Vagina (tissue), 2 donors: ENCODE measurements around the gene MSI2. TPM values are rescaled to one million over a fixed set of nuclear protein-coding genes. Genes with fewer than 3 reads are reported as not detected.

ENCODE experiments used
- DNase-seq, 2 donors: peaks; one replicate each; pipeline ENCODE4 v3.0.0-alpha.2; 2017; ENCODE audit errors: extremely low spot score in 2 of 2
- H3K27ac ChIP-seq: fragments of 200-600 bp; sonication (generic); one replicate; pipeline ENCODE4 v1.5.1; 2019
- H3K27me3 ChIP-seq: fragments of 200-600 bp; sonication (generic); one replicate; pipeline ENCODE4 v1.5.1; 2019
- H3K36me3 ChIP-seq, 2 donors: fragments of 200-600 bp; sonication (generic); one replicate each; pipeline ENCODE4 v1.5.1; 2017 to 2019
- H3K4me1 ChIP-seq: fragments of 200-600 bp; sonication (generic); one replicate; pipeline ENCODE4 v1.5.1; 2019
- H3K4me3 ChIP-seq, 2 donors: fragments of 200-600 bp; sonication (generic); 1 replicate in 1 of 2; 2 replicates in 1 of 2; pipeline ENCODE4 v1.5.1; 2016 to 2019
- H3K9me3 ChIP-seq: fragments of 200-600 bp; sonication (generic); one replicate; pipeline ENCODE4 v1.5.1; 2019
- POLR2A ChIP-seq, 2 donors: fragments of 450-650 bp; IDR thresholded peaks; one replicate each; pipeline ENCODE4 v1.6.1; 2017; ENCODE audit warnings: antibody characterized with exemption in 2 of 2, mild to moderate bottlenecking in 2 of 2, moderate library complexity in 2 of 2
- POLR2AphosphoS5 ChIP-seq, 2 donors: sonication (generic); formaldehyde crosslinking; IDR thresholded peaks; one replicate each; pipeline ENCODE4 v1.9.0; 2017; ENCODE audit warnings: antibody characterized with exemption in 2 of 2, mild to moderate bottlenecking in 2 of 2, low read depth in 1 of 2; ENCODE audit not compliant: insufficient read depth in 1 of 2
- intact Hi-C: fragments of 100-400 bp; cut with DNase I; formaldehyde crosslinking; loops from one replicate; pipeline ENCODE4 v1.15.1; 2023
- total RNA-seq: library from RNA; depleted of rRNA; stranded (reverse); fragments of >200 nt; gene quantifications from one replicate; pipeline ENCODE4 v1.2.3, GENCODE V29; 2016
- TF ChIP-seq, protein P1 (sequence below), 3 experiments: fragments of 450-650 bp in 2 of 3; fragments of 200-600 bp in 1 of 3; sonication (generic) in 1 of 3; IDR thresholded peaks; one replicate each; pipeline ENCODE4 v1.5.1; 2017 to 2019; ENCODE audit warnings: antibody characterized with exemption in 3 of 3, mild to moderate bottlenecking in 2 of 3, moderate library complexity in 2 of 3

The MSI2 gene
- total RNA-seq, 1 donor from 2014 or later = 27.3 TPM

- Histone ChIP-seq H3K4me1 (no peaks in the 10 kb centered on the region), H3K36me3 (no peaks in the 10 kb centered on the region), H3K9me3 (no peaks in the 10 kb centered on the region), H3K4me3 (no peak overlapping the region), H3K27me3 (no peaks in the 10 kb centered on the region), H3K27ac (no peak overlapping the region)
- intact Hi-C loops = loop anchor here (1.0 kb wide), 1 partner anchor 39 kb away; no protein-coding TSS in a partner anchor
- no peak for DNase-seq
- TF ChIP-seq POLR2A (IDR thresholded peaks at IDR 0.05) = no peak
- peak in 1 of 2 donors; percentile 37 for TF ChIP-seq POLR2AphosphoS5 (IDR thresholded peaks at IDR 0.05; ENCODE audit: insufficient read depth in 1 of 2, low read depth in 1 of 2)
- TF ChIP-seq, protein P1, sequence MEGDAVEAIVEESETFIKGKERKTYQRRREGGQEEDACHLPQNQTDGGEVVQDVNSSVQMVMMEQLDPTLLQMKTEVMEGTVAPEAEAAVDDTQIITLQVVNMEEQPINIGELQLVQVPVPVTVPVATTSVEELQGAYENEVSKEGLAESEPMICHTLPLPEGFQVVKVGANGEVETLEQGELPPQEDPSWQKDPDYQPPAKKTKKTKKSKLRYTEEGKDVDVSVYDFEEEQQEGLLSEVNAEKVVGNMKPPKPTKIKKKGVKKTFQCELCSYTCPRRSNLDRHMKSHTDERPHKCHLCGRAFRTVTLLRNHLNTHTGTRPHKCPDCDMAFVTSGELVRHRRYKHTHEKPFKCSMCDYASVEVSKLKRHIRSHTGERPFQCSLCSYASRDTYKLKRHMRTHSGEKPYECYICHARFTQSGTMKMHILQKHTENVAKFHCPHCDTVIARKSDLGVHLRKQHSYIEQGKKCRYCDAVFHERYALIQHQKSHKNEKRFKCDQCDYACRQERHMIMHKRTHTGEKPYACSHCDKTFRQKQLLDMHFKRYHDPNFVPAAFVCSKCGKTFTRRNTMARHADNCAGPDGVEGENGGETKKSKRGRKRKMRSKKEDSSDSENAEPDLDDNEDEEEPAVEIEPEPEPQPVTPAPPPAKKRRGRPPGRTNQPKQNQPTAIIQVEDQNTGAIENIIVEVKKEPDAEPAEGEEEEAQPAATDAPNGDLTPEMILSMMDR (IDR thresholded peaks at IDR 0.05) = peak; percentile 48 to 63 (median 56)
Measured at GRCh38 chr17:57597531-57598453, 341.5 kb downstream of the MSI2 start.

DNA sequence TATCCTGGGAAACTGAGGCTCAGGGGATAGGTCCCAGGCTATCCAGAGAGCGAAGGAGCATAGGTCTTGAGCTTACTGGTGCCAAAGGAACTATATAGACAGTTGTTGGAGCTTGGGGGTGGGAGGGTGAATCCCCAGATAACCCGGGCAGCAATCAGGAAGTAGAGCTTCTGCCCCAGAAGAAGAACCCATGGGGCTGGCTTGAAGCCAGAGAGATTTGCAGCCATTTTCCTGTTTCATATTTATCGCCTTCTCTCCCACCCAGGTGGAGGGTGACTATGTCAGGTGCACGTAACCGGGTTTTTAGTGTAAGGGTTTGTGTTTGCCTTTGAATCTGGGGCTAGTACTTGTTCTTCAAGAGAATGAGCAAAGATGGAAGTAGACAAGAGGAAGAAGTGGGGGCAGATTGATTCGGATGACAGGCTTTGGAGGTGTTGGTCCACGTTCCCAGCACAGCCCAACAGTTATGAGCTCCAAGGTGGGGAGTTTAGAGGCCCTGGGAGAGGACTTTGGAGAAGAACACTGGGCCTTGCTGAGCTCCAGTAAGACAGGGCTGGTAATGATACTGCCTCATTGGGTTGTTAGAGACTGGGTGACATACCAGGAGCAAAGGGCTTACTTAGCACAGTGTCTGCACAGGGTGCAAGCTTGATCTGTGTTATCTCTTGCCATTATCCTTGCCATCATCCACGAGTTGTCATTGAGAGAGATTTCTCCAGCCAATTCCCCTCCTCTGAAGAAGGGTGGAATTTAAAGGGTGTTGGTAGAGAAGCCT is 343.1 kb downstream of the MSI2 start:
- TF ChIP-seq, protein P1 (IDR thresholded peaks at IDR 0.05) = no peak
- TF ChIP-seq POLR2A (IDR thresholded peaks at IDR 0.05) (no peak), POLR2AphosphoS5 (IDR thresholded peaks at IDR 0.05; ENCODE audit: insufficient read depth in 1 of 2, low read depth in 1 of 2) (no peak)
- peaks cover 14% of the 10 kb centered on the region for H3K4me1 ChIP-seq
- H3K27ac ChIP-seq = no peak overlapping the region
- H3K27me3 ChIP-seq = no peaks in the 10 kb centered on the region
- intact Hi-C loops = no loop called here
- no peaks in the 10 kb centered on the region for H3K36me3 ChIP-seq
- H3K4me3 ChIP-seq = no peak overlapping the region
- H3K9me3 ChIP-seq = no peaks in the 10 kb centered on the region
- DNase-seq = no peak

- no peak for DNase-seq
- Histone ChIP-seq H3K9me3 (no peaks in the 10 kb centered on the region), H3K4me1 (peaks cover 19% of the 10 kb centered on the region), H3K27ac (no peak overlapping the region), H3K27me3 (no peaks in the 10 kb centered on the region), H3K4me3 (no peak overlapping the region), H3K36me3 (no peaks in the 10 kb centered on the region)
- TF ChIP-seq POLR2A (IDR thresholded peaks at IDR 0.05) (no peak), POLR2AphosphoS5 (IDR thresholded peaks at IDR 0.05; ENCODE audit: insufficient read depth in 1 of 2, low read depth in 1 of 2) (no peak)
- TF ChIP-seq, protein P1 (IDR thresholded peaks at IDR 0.05) = no peak
- intact Hi-C loops = no loop called here
Measured at GRCh38 chr17:57600074-57600473, 343.8 kb downstream of the MSI2 start.

DNA sequence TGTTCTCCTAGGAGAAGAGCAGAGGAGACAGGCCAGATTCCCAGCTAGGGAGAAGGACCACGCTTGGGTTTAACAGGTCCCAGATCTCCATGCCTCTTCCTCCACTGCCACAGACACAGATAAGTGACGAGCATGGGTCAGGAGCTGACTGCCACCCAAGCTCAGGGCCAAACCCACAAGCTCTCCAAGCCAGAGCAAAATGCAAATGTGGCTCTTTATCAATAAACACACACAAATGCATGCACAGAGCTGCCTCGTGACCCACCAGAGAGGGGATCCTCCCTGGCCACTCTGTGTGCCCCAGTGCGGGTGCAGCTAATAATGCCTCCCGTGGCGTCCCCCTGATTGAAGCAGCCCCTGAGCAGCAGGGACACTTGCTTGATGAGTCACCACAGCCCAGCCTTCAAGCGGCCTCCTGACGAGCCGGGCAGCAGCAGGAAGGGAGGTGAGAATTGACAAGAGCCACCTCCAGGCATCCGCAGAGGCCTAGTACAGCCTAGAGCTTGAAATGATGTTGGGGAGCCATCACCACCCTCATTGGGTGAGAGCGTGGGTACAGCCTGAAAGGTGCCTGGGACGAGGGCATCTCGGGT is 344.9 kb downstream of the MSI2 start:
- intact Hi-C loops = no loop called here
- peaks cover 30% of the 10 kb centered on the region for H3K4me1 ChIP-seq

More for the DNA sequence above, 344.9 kb downstream of the MSI2 start:
- Histone ChIP-seq H3K36me3 (no peaks in the 10 kb centered on the region), H3K4me3 (no peak overlapping the region), H3K9me3 (no peaks in the 10 kb centered on the region), H3K27ac (no peak overlapping the region), H3K27me3 (no peaks in the 10 kb centered on the region)
- TF ChIP-seq POLR2A (IDR thresholded peaks at IDR 0.05) (no peak), POLR2AphosphoS5 (IDR thresholded peaks at IDR 0.05; ENCODE audit: insufficient read depth in 1 of 2, low read depth in 1 of 2) (no peak)
- TF ChIP-seq, protein P1 (IDR thresholded peaks at IDR 0.05) = no peak
- DNase-seq = no peak
